ENCODE data around the gene CPLX1. TPM values are rescaled to one million over a fixed set of nuclear protein-coding genes. Genes with fewer than 3 reads are reported as not detected.
A peak's percentile ranks its signal among the peaks of the same experiment; 100 is the strongest.

Gene CPLX1
- total RNA-seq, 1 donor from 2014 or later, result 4.4 TPM

DNA sequence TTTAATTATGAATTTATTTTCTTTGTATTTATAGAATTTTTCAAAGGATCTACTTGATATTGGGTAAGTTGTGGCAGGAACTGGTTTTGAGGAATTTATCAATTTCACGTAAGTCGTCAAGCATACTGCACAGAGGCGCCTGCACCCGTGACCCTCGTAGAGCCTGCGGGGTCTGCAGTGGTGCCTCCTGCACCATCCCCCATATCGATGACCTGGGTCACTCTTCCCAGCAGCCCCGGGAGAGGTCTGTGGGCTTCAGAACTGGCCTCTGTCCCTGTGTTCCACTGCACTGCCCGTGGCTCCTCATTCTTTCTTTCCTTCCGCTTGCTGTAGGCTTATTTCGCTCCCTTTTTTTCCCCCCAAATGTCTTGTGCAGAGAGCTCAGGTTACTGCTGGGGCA lies 31.5 kb upstream of the CPLX1 start:
- ATAC-seq (no peak), DNase-seq (no peak)
- intact Hi-C loops (cut with micrococcal nuclease), result no loop called here

DNA sequence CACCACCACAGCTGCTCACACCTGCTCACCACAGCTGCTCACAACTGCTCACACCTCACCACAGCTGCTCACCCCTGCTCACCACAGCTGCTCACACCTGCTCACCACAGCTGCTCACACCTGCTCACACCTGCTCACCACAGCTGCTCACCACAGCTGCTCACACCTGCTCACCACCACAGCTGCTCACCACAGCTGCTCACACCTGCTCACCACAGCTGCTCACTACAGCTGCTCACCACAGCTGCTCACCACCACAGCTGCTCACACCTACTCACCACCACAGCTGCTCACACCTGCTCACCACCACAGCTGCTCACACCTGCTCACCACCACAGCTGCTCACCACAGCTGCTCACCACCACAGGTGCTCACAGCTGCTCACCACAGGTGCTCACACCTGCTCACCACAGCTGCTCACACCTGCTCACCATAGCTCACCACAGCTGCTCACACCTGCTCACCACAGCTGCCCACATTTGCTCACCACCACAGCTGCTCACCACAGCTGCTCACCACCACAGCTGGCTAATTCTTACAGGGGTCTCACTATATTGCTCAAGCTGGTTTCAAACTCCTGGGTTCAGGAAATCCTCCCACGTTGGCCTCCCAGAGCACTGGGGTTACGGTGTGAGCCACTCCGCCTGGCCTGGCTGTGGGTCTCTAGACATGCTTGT lies 30.4 kb upstream of the CPLX1 start:
- intact Hi-C loops (cut with micrococcal nuclease), result no loop called here
- DNase-seq (peak; percentile 11), ATAC-seq (no peak)

- DNase-seq (no peak), ATAC-seq (no peak)
- intact Hi-C loops (cut with micrococcal nuclease), result no loop called here
Observed at GRCh38 chr4:855880-856224, 29.9 kb upstream of the CPLX1 start.

DNA sequence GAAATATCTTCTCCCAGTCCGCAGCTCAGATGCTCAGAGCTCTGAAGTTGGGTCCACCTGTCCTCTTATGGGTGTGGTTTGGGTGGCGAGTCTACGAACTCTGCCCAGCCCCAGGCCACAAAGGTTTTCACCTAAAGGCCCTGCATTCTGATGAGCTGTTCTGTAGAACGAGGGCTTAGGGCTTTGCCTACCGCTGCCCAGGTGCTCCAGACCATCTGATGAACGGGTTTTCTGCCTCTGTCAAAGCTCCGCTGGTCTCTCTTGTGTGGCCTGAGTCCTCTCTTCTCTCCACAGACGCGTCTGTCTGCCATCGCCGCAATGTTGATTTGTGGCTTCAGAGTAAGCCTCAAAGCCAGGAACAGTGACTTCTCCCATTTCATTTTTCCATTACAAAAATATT lies 28.4 kb upstream of the CPLX1 start:
- DNase-seq, result no peak
- ATAC-seq, result no peak
- intact Hi-C loops (cut with micrococcal nuclease), result no loop called here

- no peak for ATAC-seq
- peak; percentile 13 for DNase-seq
Observed at GRCh38 chr4:853416-853781, 27.5 kb upstream of the CPLX1 start.

GRCh38 chr4:851701-852430 lies 25.9 kb upstream of the CPLX1 start:
- intact Hi-C loops (cut with micrococcal nuclease), result no loop called here
- DNase-seq (peak; percentile 15), ATAC-seq (no peak)

More at GRCh38 chr4:853416-853781, 27.5 kb upstream of the CPLX1 start:
- intact Hi-C loops (cut with micrococcal nuclease), result no loop called here

DNA sequence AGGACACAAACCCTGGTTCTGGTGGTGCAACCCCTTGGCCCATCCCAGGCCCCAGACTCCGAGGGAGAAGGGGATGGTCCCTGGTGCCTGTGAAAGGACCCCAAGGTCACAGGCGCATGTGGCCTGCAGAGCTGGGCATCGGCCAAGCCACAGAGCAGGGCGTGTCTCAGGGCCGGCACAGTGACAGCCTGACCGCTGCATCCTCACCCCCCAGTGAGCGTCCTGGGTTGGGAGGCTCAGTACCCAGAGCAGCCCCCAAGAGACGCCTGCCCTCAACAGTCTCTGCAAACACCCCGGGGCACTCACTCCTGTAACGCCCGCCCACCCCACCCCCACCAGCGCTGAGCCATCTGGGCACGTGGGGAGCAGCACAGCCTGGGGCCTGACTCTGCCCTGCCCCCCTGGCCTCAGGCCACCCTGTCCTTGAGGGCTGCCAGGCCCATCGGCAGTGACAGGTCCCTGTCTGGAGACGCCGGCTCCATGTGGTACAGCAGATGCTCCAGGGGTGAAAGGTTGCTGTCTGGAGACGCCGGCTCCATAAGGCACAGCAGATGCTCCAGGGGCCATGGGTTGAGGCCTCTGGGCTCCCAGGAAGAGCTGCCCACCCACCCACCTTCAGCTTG lies 24.5 kb upstream of the CPLX1 start:
- no peak for ATAC-seq
- intact Hi-C loops (cut with micrococcal nuclease), result no loop called here
- DNase-seq, result peak; percentile 18

DNA sequence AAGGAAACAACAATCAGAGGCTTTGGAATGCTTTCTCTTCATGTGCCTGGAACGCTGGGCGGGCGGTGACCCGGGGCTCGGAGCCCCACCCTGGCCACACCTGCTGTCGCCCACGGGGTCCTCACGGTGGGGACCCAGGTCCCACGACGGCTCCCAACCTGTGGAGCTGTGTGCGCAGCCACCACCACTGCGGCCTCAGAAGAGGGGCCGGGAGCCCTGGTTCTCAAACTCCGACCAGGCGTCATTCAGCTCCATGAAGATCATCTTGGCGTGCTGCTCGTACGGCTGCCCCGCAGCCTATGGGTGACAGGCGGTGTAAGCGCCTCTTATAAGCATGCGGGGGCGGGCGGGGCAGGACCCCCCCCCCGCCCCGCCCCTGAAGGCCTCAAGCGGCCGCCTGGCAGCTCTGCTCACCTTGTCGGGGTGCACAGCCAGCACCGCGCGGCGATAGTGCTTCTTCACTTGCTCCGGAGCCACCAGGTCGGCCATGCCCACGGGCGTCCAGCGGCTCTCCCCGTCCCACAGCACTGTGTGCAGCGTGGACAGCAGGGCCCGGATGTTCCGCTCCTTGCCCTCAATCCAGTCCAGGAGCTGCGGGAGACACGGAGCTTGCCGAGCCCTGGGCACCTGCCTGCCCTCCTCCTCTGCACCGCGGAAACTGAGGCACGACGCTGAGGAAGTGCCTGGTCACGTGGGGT lies 23.7 kb upstream of the CPLX1 start:
- ATAC-seq (no peak), DNase-seq (peak; percentile 24)
- intact Hi-C loops (cut with micrococcal nuclease), result no loop called here

DNA sequence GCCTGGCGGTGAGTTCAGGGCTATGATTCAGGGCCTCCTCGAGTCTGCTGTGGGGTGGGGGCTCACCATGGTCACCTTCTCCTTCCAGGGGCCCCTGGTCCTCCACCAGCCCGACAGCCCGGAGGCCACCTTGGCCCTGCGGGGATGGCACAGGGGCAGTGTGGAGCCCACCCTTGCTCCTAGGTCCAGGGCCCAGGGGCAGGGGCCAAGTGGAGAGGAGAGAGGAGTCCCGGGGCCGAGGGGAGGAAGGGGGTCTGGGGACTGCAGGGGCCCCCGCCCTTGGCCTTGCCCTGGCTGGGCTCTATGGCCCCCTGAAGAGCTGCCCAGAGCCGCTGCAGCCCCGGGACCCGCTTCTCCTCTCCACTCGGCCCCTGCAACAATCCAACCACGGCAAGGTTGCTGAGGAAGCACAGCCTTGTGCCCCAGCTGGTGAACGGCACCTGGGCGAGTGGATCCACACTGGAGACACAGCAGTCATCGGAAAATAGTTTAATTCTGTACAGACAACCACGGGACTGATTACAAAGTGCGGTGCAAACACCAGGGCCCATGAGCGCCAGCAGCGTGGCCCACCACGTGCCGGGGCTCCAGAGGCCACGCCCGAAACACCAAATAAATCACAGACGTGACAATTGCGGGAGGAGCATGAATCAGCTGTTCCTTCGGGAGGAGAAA lies 23.0 kb upstream of the CPLX1 start:
- no peak for ATAC-seq
- peak; percentile 15 for DNase-seq
- intact Hi-C loops (cut with micrococcal nuclease), result no loop called here

DNA sequence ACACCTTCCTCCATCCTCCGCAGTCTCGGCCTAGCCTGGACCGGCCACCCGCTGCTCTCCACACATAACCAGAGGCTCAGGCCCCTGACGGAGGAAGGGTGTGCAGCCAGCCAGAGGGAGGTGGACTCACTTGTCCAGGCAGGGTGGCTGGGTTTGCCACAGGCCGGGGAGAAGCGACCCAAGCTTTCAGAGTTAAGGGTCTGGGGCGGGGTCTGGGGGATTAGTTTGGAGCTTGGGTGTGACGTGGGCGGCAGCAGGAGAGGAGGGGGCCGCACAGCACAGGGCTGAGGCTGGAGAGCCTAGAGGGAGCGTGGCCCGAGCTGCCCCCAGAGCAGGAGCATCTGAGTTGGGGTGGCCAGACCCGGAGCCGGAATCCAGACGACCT lies 22.4 kb upstream of the CPLX1 start:
- peak; percentile 9 for DNase-seq
- no peak for ATAC-seq
- intact Hi-C loops (cut with micrococcal nuclease), result no loop called here

DNA sequence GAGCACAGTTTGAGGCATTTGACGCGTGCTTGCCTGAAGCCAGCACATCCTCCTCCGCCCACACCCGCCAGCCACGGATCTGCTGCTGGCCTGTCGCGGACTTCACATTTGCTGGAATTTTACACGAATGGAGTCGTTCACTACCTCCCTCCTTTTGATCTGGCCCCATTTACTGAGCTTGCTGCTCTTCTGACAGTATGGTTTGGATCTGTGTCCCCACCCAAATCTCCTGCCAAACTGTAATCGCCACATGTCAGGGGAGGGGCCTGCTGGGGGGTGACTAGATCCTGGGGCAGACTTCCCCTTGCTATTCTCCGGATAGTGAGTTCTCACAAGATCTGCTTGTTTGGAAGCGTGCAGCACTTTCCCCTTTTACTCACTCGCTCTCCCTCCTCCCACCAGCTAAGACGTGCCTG lies 19.9 kb upstream of the CPLX1 start:
- DNase-seq (peak; percentile 25), ATAC-seq (no peak)
- intact Hi-C loops (cut with micrococcal nuclease), result no loop called here

- ATAC-seq (no peak), DNase-seq (peak; percentile 16)
- intact Hi-C loops (cut with micrococcal nuclease), result no loop called here
Observed at GRCh38 chr4:845233-845835, 19.4 kb upstream of the CPLX1 start.

GRCh38 chr4:844752-845232 lies 18.9 kb upstream of the CPLX1 start:
- peak; percentile 15 for DNase-seq
- intact Hi-C loops (cut with micrococcal nuclease), result no loop called here
- ATAC-seq, result no peak

GRCh38 chr4:839675-840443 lies 13.9 kb upstream of the CPLX1 start:
- ATAC-seq (no peak), DNase-seq (no peak)
- intact Hi-C loops (cut with micrococcal nuclease), result no loop called here

DNA sequence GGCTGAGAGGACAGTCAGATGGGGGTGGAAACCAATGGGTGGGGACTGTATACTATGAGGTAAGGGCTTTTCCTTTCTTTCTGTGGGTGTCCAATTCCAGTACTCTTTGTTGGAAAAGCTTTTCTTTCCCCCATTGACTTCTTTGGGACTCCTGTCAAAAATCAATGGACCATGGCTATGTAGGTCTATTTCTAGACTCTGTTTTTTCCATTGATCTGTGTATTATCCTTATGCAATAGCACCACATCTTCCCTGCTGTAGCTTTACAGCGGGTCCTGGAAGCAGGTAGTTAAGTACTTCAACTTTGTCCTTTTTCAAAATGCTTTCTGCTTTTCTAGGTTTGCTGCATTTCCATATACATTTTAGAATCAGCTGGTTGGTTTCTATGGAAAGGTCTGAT lies 11.8 kb upstream of the CPLX1 start:
- no peak for ATAC-seq
- DNase-seq, result no peak
- intact Hi-C loops (cut with micrococcal nuclease), result no loop called here

GRCh38 chr4:836750-837301 lies 10.9 kb upstream of the CPLX1 start:
- peak; percentile 32 for DNase-seq
- intact Hi-C loops (cut with micrococcal nuclease), result no loop called here
- ATAC-seq, result peak; percentile 31

GRCh38 chr4:836003-836511 lies 10.1 kb upstream of the CPLX1 start:
- intact Hi-C loops (cut with micrococcal nuclease), result no loop called here
- no peak for ATAC-seq
- peak; percentile 19 for DNase-seq

Data from left ventricle myocardium superior (tissue), 1 donor.